GM18951 (cell line): ENCODE measurements around the gene ZNF57.
"Not testable (repeated sequence)": the region's sequence is repeated elsewhere in the genome, so short reads cannot be mapped to it uniquely, and the experiment has no call there.

Source experiments
- POLR2A ChIP-seq: IDR thresholded peaks from 4 replicates; pipeline ENCODE4 v1.6.1; 2011; ENCODE audit warnings: mild to moderate bottlenecking; ENCODE audit not compliant: insufficient read length, insufficient read depth; ENCODE audit errors: extremely low read depth
- in situ Hi-C: fragments of 300-500 bp; cut with MboI; formaldehyde crosslinking; loops from one replicate; pipeline ENCODE4 v1.12.0; 2022; ENCODE audit warnings: low sequenced_read_pairs, mixed read lengths, inconsistent platforms; ENCODE audit not compliant: unreplicated experiment

Gene ZNF57

GRCh38 chr19:2877398-2878331, 23.1 kb upstream of the ZNF57 start:
- no peak for TF ChIP-seq POLR2A
- in situ Hi-C loops: no loop called here

DNA sequence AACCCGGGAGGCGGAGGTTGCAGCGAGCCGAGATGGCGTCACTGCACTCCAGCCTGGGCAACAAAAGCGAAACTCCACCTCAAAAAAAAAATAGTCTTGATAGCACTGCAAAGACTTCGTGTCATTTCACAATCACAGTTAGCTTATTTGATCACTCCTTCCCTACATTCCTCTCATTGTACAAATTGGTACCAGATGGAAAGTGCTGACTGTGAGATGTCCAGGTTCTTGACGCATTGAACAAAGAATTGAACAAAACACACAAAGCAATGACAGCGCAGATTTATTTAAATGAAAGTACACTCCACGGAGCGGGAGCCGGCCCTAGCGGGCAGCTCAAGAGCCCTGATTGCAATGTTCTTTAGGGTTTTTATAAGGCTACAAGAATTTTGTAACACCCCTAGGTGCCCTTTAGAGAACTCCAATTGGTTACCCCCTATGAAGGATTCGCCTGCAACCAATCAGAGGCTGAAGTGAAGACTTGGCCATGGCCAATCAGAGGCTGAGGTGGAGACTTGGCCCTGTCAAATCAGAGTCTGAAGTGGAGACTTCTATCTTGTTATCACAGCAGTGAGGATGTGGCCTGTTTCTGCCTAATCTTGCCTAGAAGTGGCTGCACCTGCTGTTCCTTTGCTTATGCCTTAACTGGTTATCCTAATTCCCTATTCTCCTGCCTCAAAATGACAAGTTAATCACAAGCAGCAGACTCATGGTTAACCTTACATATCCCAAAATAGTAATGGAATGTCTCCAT, 16.9 kb upstream of the ZNF57 start:
- TF ChIP-seq POLR2A: no peak
- in situ Hi-C loops: no loop called here

DNA sequence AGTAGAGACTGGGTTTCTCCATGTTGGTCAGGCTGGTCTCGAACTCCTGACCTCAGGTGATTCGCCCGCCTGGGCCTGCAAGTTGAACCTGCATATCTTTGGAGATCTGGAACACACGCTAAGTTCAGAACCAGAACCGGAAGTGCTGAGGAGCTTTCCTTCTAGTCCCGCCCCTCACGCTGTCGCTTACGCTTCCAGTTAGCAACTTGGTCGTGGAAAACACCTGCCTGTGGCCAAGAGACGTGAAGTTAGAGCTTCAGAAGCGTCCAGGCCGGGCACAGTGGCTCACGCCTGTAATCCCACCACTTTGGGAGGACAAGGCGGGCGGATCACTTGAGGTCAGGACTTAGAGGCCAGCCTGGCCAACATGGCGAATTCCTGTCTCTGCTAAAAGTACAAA, 15.0 kb upstream of the ZNF57 start:
- no peak for TF ChIP-seq POLR2A
- in situ Hi-C loops: no loop called here

- TF ChIP-seq POLR2A: no peak
- in situ Hi-C loops: no loop called here
These were observed 13.3 kb upstream of the ZNF57 start for GRCh38 chr19:2887391-2887914.

GRCh38 chr19:2888731-2889224, 11.9 kb upstream of the ZNF57 start:
- no peak for TF ChIP-seq POLR2A
- in situ Hi-C loops: no loop called here

GRCh38 chr19:2890531-2890930, 10.2 kb upstream of the ZNF57 start:
- in situ Hi-C loops: not testable (repeated sequence)

DNA sequence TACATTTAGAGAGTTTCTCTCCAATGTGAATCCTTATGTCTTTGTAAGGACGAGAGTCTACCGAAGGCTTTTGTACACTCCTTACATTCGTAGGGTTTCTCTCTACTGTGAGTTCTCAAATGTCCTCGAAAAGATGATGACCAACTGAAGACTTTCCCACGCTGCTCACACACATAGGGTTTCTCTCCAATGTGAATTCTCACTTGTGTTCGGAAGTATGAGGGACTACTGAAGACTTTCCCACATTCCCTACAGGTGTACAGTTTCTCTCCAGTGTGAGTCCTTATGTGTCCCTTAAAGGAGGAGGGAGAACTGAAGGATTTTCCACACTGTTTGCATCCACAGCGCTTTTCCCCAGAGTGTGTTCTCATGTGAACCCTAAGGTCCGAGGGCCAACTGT, 4.0 kb upstream of the ZNF57 start:
- in situ Hi-C loops: no loop called here
- TF ChIP-seq POLR2A: no peak

DNA sequence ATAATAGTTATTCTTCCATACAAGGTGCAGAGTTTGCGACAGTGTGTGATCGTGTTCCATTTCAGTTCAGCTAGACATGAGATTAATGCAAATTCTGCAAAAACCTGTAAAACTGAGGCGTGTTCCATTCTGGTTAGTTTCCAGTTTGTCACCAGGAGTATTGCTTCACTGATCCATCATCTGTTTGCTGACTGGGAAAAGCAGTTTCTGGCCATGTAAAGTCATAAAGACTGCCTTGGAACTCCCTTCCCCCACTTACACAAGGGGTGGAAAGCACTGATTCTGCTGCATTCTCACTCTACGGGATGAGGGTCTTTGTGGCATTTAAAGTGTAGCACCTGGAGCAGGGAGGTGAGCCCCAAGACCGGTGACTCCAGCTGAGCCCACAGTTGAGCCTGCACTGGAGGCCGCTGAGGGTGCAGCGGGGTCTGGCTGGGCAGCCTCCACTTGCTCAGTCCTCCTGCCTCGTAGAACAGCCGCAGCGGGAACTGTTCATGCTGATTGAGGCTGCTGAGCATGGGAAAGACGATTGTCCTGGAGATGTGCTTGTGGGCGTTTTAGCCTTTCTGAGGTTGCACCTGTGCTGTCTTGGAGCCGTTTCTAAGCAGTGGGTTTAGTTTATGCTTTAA, 2.0 kb downstream of the ZNF57 start:
- in situ Hi-C loops: no loop called here
- TF ChIP-seq POLR2A: no peak

- in situ Hi-C loops: not testable (repeated sequence)
These were observed 2.6 kb downstream of the ZNF57 start for GRCh38 chr19:2903326-2903725.

GRCh38 chr19:2905918-2906519, 5.3 kb downstream of the ZNF57 start:
- in situ Hi-C loops: no loop called here
- no peak for TF ChIP-seq POLR2A

- in situ Hi-C loops: no loop called here
These were observed 6.0 kb downstream of the ZNF57 start for GRCh38 chr19:2906631-2907195.

GRCh38 chr19:2912306-2912705, 11.6 kb downstream of the ZNF57 start:
- no peak for TF ChIP-seq POLR2A
- in situ Hi-C loops: loop anchor here (10.0 kb wide), 1 partner anchor 78 kb away; no protein-coding TSS in a partner anchor

More at GRCh38 chr19:2906631-2907195, 6.0 kb downstream of the ZNF57 start:
- TF ChIP-seq POLR2A: no peak

- TF ChIP-seq POLR2A: no peak
- in situ Hi-C loops: loop anchor here (10.0 kb wide), 1 partner anchor 83 kb away; no protein-coding TSS in a partner anchor
These were observed 16.8 kb downstream of the ZNF57 start for GRCh38 chr19:2917275-2918184.
